GM10266 (cell line): Measurements from ENCODE around the gene ZNF879.

Source experiments
- DNase-seq: peaks from one replicate; pipeline ENCODE4 v3.0.0; 2012; ENCODE audit errors: extremely low spot score
- CTCF ChIP-seq: IDR thresholded peaks from 2 replicates; pipeline ENCODE4 v1.5.1; 2012; ENCODE audit warnings: mild to moderate bottlenecking, low read depth; ENCODE audit not compliant: control insufficient read depth, insufficient read depth; ENCODE audit errors: missing control alignments

Gene ZNF879

GRCh38 chr5:178993955-178994579, 29.5 kb upstream of the ZNF879 start:
- TF ChIP-seq CTCF = no peak
- DNase-seq = no peak

GRCh38 chr5:178994580-178995340, 28.8 kb upstream of the ZNF879 start, which contains the start of gene GRM6:
Gene GRM6 (minus strand): TSS chr5:178995320. CDS start chr5:178994944, 376 bp downstream.
- TF ChIP-seq CTCF = no peak
- no peak for DNase-seq

GRCh38 chr5:178995341-178995690, 28.3 kb upstream of the ZNF879 start:
- no peak for DNase-seq
- TF ChIP-seq CTCF = no peak

GRCh38 chr5:178996156-178996555, 27.4 kb upstream of the ZNF879 start:
- DNase-seq = no peak
- no peak for TF ChIP-seq CTCF

GRCh38 chr5:178997191-178997590, 26.4 kb upstream of the ZNF879 start:
- TF ChIP-seq CTCF = no peak
- no peak for DNase-seq

GRCh38 chr5:178998441-178998840, 25.2 kb upstream of the ZNF879 start:
- DNase-seq = no peak
- TF ChIP-seq CTCF = no peak

GRCh38 chr5:179006564-179006963, 17.0 kb upstream of the ZNF879 start:
- no peak for TF ChIP-seq CTCF
- DNase-seq = no peak
